NK-92 (cell line): ENCODE data around the gene COL5A1.

Experiments
- DNase-seq: peaks from one replicate; lab custom pipeline; 2025; ENCODE audit not compliant: unreplicated experiment; lab: John Stamatoyannopoulos, UW

Gene COL5A1

DNA sequence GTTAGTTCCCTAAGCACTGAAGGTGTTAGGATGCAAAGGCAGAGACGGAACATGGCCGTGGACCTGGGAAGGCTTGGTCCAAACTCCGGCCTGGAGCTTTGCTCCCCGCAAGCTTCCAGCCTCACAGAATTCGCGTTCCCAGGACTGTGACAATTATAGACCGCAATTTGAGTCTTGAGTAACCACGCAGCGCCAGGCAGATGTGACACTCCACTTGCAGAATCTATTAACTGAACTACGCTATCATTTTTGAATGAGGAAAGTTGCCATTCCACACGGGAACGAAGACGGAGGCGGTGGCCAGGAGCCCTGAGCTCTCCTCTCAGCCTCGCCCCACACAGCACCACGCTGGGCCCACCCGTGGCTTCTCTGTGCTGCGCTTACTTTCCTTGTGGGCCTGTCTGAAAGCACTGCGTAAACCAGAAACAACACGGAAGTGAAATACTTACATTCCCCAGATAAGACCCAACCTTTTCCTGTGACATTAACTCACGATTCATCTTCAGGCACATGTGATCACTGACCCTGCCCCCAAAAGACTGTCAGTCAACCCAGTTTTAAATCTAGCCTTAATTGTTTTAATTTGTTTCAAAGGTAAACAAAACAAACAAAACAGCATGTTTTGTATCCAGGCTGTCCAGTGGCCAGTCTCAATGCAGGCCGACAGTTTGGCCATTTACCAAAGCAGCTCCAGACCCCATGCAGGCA, 16.1 kb upstream of the COL5A1 start:
- no peak for DNase-seq

DNA sequence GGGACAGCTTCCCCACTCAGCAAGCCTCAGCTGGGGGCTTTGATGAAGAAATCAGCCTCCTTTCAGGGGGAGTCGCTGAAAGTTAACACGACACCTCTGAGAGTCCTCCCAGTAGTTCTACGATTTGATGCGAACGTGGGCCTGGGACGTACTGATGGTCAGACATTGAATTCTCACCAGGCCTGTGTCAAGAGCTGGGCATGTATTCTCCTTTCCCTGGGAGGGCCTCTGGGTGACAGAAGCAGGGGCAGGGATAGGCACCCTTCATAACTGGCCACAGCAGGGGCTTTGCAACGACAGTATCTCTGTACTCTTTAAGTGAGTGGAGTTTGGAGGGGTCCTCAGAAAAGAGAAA, 15.6 kb upstream of the COL5A1 start:
- no peak for DNase-seq

GRCh38 chr9:134626571-134627416, 14.8 kb upstream of the COL5A1 start:
- no peak for DNase-seq

DNA sequence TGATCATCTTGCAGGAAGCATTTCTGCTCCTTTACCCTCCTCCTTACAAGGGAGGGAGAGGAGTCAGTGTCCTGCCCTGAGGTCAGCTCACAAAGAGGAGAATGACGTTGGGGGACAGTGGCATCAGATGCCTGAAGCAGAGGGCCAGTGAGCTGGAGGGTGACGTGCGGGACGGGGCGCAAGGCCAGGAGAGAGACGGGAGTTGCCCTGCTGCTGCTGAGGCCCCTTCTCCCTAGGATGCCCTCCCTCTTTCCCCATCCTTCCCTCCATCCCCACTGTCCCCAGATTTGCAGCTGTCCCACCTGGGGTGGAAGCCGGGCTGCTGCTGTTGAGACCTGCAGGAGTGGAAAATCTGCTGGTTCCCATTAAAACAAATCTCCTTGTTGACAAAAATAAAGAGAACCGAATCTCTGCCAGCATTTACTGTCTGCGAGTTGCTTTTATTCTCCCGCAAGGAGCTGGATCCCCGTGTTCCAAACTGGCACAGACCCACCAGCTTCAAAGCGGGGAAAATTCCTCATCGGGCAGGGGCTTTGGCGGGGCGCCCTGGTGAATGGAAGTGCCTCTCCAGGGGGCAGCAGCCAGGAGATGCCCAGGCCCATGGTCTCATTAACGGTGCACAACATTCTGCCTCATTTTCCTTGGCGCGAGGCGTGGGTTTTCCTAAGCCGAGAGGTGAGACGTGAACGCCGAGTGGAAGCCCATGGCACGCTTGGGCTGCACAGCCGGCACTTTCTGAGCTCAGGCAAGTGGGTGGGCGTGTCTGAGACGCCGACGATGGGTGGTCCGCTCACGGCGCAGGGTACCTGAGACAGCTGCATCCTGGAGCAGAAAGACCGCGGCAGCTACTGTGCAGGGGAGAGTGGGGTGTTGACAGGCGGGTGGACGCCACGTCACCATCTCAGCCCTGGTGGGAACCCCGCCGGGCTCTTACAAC, 13.9 kb upstream of the COL5A1 start:
- DNase-seq = no peak

DNA sequence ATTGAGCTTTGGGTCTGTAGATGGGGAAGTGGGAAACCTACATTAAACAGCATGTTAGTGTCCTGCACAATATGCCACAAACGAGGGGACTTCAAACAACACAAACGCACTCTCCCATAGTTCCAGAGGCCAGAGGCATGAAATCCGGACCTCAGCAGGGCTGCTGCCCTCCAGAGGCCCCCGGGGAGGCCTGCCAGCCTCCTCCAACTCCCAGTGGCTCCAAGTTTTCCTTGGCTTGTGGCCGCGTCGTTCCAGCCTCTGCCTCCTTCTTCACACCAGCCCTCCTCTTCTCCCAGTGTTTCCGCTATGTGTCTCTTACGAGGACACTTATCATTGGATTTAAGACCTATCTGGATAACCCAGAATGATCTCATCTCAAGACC, 13.3 kb upstream of the COL5A1 start:
- DNase-seq = no peak

- no peak for DNase-seq
These were observed 12.5 kb upstream of the COL5A1 start for GRCh38 chr9:134629061-134629585.

GRCh38 chr9:134629586-134630392, 11.8 kb upstream of the COL5A1 start:
- no peak for DNase-seq

- DNase-seq = no peak
These were observed 11.2 kb upstream of the COL5A1 start for GRCh38 chr9:134630393-134630790.

GRCh38 chr9:134630861-134631260, 10.7 kb upstream of the COL5A1 start:
- DNase-seq = no peak

DNA sequence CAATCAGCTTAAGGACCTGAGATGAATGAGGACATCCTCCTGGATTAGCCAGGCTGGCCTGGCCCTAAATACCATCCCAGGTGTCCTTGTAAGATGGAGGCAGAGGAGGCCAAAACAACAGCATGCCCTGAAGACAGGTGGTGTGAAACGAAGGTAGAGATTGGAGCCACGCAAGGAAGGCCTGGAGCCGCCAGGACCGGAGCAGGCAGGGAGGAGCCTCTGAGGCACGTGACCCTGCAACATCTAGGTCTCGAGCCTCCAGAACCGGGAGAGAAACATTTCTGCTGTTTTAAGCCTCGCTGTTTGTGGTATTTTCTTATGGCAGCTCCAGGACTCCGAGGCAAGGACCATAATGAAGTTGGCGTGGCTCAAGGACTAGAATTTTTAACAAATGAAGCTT, 9.7 kb upstream of the COL5A1 start:
- DNase-seq = no peak

GRCh38 chr9:134632329-134632728, 9.3 kb upstream of the COL5A1 start:
- DNase-seq = no peak

DNA sequence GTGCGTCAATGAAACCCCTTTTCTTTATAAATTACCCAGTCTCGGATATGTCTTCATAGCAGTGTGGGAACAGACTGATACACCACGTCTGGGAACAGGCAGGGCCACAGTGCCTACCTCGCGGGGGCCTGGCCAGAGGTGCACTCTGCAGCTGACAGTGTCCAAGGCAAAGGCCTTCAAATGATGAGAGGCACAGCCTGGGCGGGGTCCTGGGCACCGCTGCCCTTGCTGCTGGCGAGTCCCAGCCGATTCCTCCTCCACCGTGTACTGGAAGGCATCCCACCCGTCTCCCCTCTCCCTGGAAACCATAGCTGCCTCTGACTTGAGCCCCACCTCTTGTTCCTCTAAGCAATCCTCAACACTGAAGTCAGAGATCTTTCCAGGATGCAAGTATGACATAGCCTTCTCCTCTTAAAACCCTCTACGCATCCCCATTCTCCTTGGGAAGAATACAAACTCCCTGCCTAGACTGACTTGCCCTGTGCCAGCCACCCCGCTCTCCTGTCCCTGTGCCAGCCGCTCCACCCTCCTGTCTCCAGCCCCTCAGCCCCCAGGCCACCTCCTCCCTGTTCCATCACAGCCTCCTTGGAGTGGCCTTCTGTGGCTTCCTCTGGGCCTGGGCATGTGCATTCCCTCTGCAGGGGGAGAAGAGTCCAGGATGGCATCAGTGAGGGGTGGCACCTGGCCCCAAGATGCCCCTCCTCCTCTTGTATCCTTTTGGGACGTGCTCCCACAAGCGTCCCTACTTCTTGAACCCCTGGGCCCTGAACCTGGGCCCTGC, 8.1 kb upstream of the COL5A1 start:
- DNase-seq = no peak

GRCh38 chr9:134634176-134634575, 7.4 kb upstream of the COL5A1 start:
- no peak for DNase-seq

DNA sequence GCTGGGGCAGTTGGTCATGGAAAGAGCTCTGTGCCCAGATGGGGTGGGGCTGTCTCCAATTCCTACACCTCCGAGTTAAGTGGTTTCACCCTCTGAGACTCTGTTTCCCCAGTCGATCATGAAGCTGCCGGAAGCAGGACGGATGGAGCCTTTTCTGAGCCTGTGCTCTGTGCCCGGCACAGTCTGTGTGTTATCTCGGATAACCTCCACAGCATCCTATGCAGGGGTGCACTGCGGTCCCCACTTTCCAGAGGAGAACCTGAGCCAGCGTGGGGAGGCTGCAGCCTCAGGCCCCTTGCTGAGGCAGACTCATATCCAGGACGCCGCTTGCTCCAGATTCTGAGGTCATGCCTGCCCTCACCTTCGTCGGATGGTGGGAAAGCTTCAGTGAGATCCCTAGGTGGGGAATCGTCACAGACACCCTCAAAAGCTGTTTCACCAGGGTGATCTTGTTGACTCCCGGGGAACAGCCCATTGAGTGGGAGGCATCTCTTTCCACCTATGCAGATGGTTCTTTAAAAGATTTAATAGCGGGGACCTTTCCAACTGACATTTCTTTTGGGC, 6.9 kb upstream of the COL5A1 start:
- DNase-seq = no peak

DNA sequence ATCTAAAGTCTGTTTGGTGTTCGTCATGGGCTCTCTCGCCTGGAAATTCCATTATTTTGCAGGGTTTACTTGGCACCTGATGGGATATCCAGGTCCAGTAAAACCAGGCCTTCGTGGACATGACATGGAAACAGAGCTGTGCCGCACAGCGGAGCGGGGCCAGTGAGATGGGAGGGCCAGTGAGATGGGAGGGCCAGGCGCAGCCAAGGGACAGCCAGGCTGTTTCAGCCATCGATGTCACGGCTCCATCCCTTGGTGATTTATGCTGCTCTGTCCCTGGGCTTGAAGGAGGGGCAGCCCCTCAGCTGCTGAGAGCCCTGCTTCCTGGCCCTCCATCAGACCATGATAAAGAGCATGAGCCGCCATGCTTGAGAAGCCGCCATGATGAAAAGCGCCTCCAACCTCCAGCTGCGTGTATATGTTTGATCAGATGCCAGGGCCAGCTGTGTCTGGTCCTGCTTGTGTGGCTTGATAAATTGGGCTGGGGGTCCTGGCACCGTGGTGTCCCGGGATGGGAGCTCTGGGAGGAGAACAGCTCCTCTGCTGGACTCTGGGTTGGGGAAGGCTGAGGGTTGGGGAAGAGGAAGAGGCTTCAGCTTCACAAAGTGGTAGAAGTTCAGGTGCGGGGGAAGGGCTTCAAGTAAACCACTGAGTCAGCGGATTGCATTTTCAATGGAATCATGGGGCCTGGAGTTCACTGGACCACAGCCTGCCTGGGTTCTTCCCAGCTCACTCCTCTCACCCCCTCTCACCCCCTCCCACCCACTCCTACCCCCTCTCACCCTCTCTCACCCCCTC, 6.1 kb upstream of the COL5A1 start:
- no peak for DNase-seq

DNA sequence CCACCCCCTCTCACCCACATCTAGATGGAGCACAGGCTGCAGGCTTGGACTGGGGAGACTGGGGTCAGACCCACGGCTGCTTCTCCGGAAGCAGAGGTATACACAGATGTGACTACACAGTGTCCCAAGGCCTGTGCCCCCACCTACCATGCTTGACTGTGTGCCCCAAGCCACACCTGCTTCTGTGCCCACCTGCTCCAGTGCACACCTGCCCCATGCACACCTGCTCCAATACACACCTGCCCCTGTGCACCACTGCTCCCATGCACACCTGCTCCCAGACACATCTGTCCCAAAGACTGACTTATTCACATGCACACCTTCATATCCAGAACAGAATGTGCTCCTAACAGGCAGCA, 5.5 kb upstream of the COL5A1 start:
- no peak for DNase-seq

DNA sequence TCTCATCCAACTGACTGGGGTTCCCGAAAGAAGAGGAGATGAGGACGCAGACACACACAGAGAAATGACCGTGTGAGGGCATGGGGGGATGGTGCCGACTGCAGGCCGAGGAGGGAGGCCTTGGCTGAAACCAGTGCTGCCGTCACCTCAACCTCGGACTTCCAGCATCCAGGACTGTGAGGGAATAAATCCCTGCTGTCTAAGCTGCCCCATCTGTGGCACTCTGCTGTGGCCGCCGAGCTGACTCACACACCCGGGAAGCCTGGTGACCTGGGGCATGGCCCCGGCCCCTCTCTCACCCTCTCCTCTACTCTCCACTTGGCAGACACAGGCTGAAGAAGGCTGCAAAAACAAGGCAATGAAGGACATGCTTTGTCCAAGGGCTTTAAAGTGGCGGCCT, 4.4 kb upstream of the COL5A1 start:
- DNase-seq = no peak

DNA sequence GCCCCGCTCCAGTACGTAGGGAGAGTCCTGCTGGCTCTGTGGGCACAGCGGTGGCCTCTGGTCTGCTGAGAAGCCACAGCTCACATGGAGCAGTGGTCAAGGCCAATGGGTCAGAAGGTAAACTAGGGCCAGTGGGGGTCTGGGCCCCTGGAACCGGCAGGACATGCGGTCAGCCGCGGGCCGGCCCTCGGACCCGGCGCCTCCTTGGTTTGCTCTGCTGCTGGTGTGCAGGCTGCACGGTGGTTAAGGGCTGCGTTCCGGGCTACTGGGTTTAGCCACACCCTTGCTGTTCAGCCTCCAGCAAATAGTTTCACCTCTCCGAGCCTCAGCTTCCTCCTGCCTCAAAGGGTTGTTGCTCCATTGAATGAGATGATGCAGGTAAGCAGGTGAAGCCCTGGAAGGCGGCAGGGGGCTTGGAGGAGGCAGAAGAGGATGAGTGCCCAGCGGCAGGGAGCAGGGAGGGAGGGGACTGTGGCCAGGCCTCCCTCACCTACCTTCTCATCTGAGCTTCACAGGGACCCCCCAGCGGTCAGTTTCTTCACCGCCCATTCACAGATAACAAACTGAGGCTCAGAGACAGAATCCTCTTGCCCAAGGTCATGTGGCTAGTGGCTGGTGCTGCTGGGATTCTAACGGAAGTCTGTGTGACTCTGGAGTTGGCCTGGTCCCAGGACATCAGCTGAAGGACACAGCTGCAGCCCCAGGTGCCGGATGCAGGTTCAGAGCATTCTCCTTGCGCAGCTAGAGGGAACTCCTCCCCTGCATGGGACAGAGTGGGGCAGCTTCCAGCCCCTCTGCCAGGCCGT, 3.7 kb upstream of the COL5A1 start:
- DNase-seq = no peak
